A549 (cell line): ENCODE measurements around the gene UNC13D. TPM values are rescaled to one million over a fixed set of nuclear protein-coding genes. Genes with fewer than 3 reads are reported as not detected.

Source experiments
- ATAC-seq, 2 experiments: fragments of 200-7000 bp in 1 of 2; fragments of >200 bp in 1 of 2; cut with Nextera tagmentation in 1 of 2; cut with Tn5 transposase in 1 of 2; 3 replicates each; pipeline versions ENCODE4 v1.8.0 to v1.9.1; 2018 to 2020; ENCODE audit warnings: mild to moderate bottlenecking in 1 of 2, moderate library complexity in 1 of 2
- CTCF ChIA-PET: fragments of 300-600 bp; sonication (Branson Sonifier 250); formaldehyde crosslinking; extraction: SDS; loops from one replicate; lab custom pipeline; 2021; ENCODE audit warnings: antibody characterized with exemption, inconsistent platforms; lab: Yijun Ruan, JAX
- POLR2A ChIA-PET: fragments of 350-600 bp; formaldehyde crosslinking; extraction: SDS; loops from one replicate; lab custom pipeline; 2021; ENCODE audit warnings: antibody characterized with exemption, inconsistent platforms; lab: Yijun Ruan, JAX
- DNase-seq, 2 experiments: peaks; one replicate each; pipeline versions ENCODE4 v3.0.0 to v3.0.0-alpha.2; 2011 to 2016; ENCODE audit warnings: low read depth in 1 of 2, low spot score in 1 of 2
- FAIRE-seq: peaks from 2 replicates; lab custom pipeline; 2011; peaks lifted over from hg19 to GRCh38; lab: Jason Lieb, UNC
- H3K27ac ChIP-seq, 2 experiments: fragments of >200 bp; sonication (Bioruptor Twin); formaldehyde crosslinking; 3 replicates each; pipeline ENCODE4 v1.5.1; 2016 to 2017
- H3K4me1 ChIP-seq: fragments of >200 bp; sonication (Bioruptor Twin); formaldehyde crosslinking; 3 replicates; pipeline ENCODE4 v1.6.1; 2016
- H3K4me2 ChIP-seq: fragments of >200 bp; sonication (Bioruptor Twin); formaldehyde crosslinking; 3 replicates; pipeline ENCODE4 v1.6.1; 2016
- H3K4me3 ChIP-seq: fragments of >200 bp; sonication (Bioruptor Twin); formaldehyde crosslinking; 3 replicates; pipeline ENCODE4 v1.5.1; 2016
- H3K9me3 ChIP-seq: fragments of >200 bp; sonication (Bioruptor Twin); formaldehyde crosslinking; 3 replicates; pipeline ENCODE4 v1.6.1; 2016
- BHLHE40 ChIP-seq: IDR thresholded peaks from 2 replicates; pipeline ENCODE4 v1.6.1; 2012; ENCODE audit warnings: low read depth, low read length, inconsistent platforms
- CBX8 ChIP-seq: fragments of 200-600 bp; sonication (generic); IDR thresholded peaks from 2 replicates; pipeline ENCODE4 v1.6.1; 2016
- CHD2 ChIP-seq: fragments of 150-350 bp; IDR thresholded peaks from 2 replicates; pipeline ENCODE4 v1.6.1; 2014; ENCODE audit warnings: low read length; ENCODE audit not compliant: partially characterized antibody
- CHD4 ChIP-seq: fragments of 200-600 bp; sonication (generic); IDR thresholded peaks from 2 replicates; pipeline ENCODE4 v1.6.1; 2016; ENCODE audit warnings: antibody characterized with exemption, mild to moderate bottlenecking, borderline replicate concordance
- E2F6 ChIP-seq: IDR thresholded peaks from 2 replicates; pipeline ENCODE4 v1.6.1; 2012; ENCODE audit warnings: low read depth, borderline replicate concordance
- ESRRA ChIP-seq: fragments of 150-350 bp; IDR thresholded peaks from 2 replicates; pipeline ENCODE4 v1.6.1; 2014; ENCODE audit warnings: mild to moderate bottlenecking, low read length, borderline replicate concordance
- FOSB ChIP-seq: fragments of 250-450 bp; sonication (Bioruptor Pico); IDR thresholded peaks from 2 replicates; pipeline ENCODE4 v1.5.0; 2020; ENCODE audit warnings: mild to moderate bottlenecking, moderate library complexity
- FOSL2 ChIP-seq, 2 experiments: fragments of 450-650 bp in 1 of 2; fragments of >200 bp in 1 of 2; sonication (Bioruptor Twin) in 1 of 2; formaldehyde crosslinking; IDR thresholded peaks; 2 replicates each; pipeline versions ENCODE4 v1.5.0 to v1.6.1; 2016 to 2020; ENCODE audit warnings: mild to moderate bottlenecking in 1 of 2, moderate library complexity in 1 of 2
- GATA3 ChIP-seq: IDR thresholded peaks from 2 replicates; pipeline ENCODE4 v1.6.1; 2012; ENCODE audit warnings: borderline replicate concordance
- HDAC2 ChIP-seq: fragments of 200-600 bp; sonication (generic); IDR thresholded peaks from 2 replicates; pipeline ENCODE4 v1.6.1; 2016
- HMGXB4 ChIP-seq: fragments of 250-450 bp; sonication (Bioruptor Pico); IDR thresholded peaks from 2 replicates; pipeline ENCODE4 v1.5.0; 2021; ENCODE audit warnings: mild to moderate bottlenecking, moderate library complexity, borderline replicate concordance
- HOXB5 ChIP-seq: fragments of 250-450 bp; sonication (Bioruptor Pico); IDR thresholded peaks from 2 replicates; pipeline ENCODE4 v1.5.0; 2020; ENCODE audit warnings: mild to moderate bottlenecking, moderate library complexity
- KDM1A ChIP-seq: fragments of 200-600 bp; sonication (generic); IDR thresholded peaks from 2 replicates; pipeline ENCODE4 v1.6.1; 2016; ENCODE audit warnings: low read depth, mild to moderate bottlenecking
- KDM5A ChIP-seq: fragments of 200-600 bp; sonication (generic); IDR thresholded peaks from 2 replicates; pipeline ENCODE4 v1.6.1; 2016; ENCODE audit warnings: antibody characterized with exemption, mild to moderate bottlenecking
- MAZ ChIP-seq: fragments of 150-350 bp; IDR thresholded peaks from 2 replicates; pipeline ENCODE4 v1.6.1; 2014; ENCODE audit warnings: antibody characterized with exemption, low read depth, low read length, borderline replicate concordance
- NR3C1 ChIP-seq: fragments of >200 bp; sonication (Bioruptor Twin); formaldehyde crosslinking; IDR thresholded peaks from 3 replicates; pipeline ENCODE4 v1.6.1; 2017
- POLR2A ChIP-seq: IDR thresholded peaks from 2 replicates; pipeline ENCODE4 v1.6.1; 2012; ENCODE audit warnings: mild to moderate bottlenecking, low read length
- RAD21 ChIP-seq, 2 experiments: fragments of >200 bp in 1 of 2; sonication (Bioruptor Twin) in 1 of 2; formaldehyde crosslinking in 1 of 2; IDR thresholded peaks in 1 of 2; conservative IDR thresholded peaks in 1 of 2; 2 replicates in 1 of 2; 3 replicates in 1 of 2; pipeline ENCODE4 v1.6.1; 2012 to 2018; ENCODE audit warnings: inconsistent platforms in 1 of 2
- RARB ChIP-seq: fragments of 250-450 bp; sonication (Bioruptor Pico); IDR thresholded peaks from 2 replicates; pipeline ENCODE4 v1.8.0; 2021; ENCODE audit warnings: mild to moderate bottlenecking, moderate library complexity
- REST ChIP-seq: fragments of 200-600 bp; sonication (generic); IDR thresholded peaks from 2 replicates; pipeline ENCODE4 v1.6.1; 2016; ENCODE audit warnings: antibody characterized with exemption, mild to moderate bottlenecking, moderate library complexity
- TFCP2L1 ChIP-seq: fragments of 250-450 bp; sonication (Bioruptor Pico); IDR thresholded peaks from 2 replicates; pipeline ENCODE4 v1.5.0; 2021; ENCODE audit warnings: mild to moderate bottlenecking
- USF2 ChIP-seq: fragments of 450-650 bp; IDR thresholded peaks from 2 replicates; pipeline ENCODE4 v1.6.1; 2014; ENCODE audit warnings: antibody characterized with exemption
- ZC3H11A ChIP-seq: fragments of 450-650 bp; IDR thresholded peaks from 2 replicates; pipeline ENCODE4 v1.6.1; 2014; ENCODE audit warnings: antibody characterized with exemption, mild to moderate bottlenecking
- WGBS: methylation state at CpG from one replicate; pipeline ENCODE4 v1.1.6; 2017; ENCODE audit errors: missing lambda C conversion rate; 5-methylcytosine and 5-hydroxymethylcytosine counted together
- polyA plus RNA-seq, 4 experiments: library from polyadenylated mRNA; depleted of rRNA in 3 of 4; stranded (reverse); fragments of >200 nt; fragmentation: RNase III in 1 of 4; extraction: RNeasy Plus Mini Kit Qiagen cat#74134 plus additional on column Dnase treatment in 1 of 4; gene quantifications; 2 replicates in 3 of 4; 3 replicates in 1 of 4; pipeline ENCODE4 v1.2.3, GENCODE V29; 2011 to 2017
- TF ChIP-seq, protein P1 (sequence below): fragments of >200 bp; sonication (Bioruptor Twin); formaldehyde crosslinking; IDR thresholded peaks from 2 replicates; pipeline ENCODE4 v1.6.1; 2016
- TF ChIP-seq, protein P2 (sequence below): fragments of 150-350 bp; IDR thresholded peaks from 2 replicates; pipeline ENCODE4 v1.6.1; 2014; ENCODE audit warnings: low read depth, mild to moderate bottlenecking, low read length

The UNC13D gene
- polyA plus RNA-seq, 2 of the 4 experiments (the other 2 are of a cell fraction): 1.6 to 3.5 TPM

DNA sequence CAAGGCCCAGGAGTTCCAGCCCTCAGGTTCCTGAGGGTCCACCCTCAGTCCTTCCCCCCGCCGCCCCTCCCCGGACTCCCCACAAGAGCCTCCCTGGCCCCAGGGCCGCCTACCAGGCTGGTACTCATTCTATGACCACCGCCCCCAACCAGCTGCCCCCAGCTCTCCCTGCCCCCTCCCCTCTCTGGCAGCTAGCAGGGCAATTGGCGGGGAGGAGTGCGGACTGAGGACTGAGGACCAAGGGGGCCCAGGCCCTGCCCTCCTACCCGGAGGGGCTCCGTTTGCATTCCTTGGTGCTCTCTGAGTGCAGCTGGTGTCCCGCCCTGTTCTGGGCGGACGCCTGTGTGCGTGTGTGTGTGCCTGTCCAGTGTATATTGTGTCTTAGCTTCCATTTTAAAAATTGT, 19.1 kb downstream of the UNC13D start:
- FAIRE-seq (no peak), DNase-seq (no peak), ATAC-seq (no peak)
- TF ChIP-seq NR3C1 (no peak), TFCP2L1 (CRISPR knock-in tag) (no peak), KDM1A (no peak), POLR2A (no peak), ESRRA (no peak), RAD21 (conservative IDR thresholded peaks at IDR 0.05 in 1 of 2, IDR thresholded peaks at IDR 0.05 in 1 of 2) (no peak), HDAC2 (no peak), RARB (no peak), CHD2 (no peak), E2F6 (no peak), REST (no peak), GATA3 (no peak), CBX8 (no peak), CHD4 (no peak), FOSB (CRISPR knock-in tag) (no peak), BHLHE40 (no peak)
- TF ChIP-seq, protein P1, sequence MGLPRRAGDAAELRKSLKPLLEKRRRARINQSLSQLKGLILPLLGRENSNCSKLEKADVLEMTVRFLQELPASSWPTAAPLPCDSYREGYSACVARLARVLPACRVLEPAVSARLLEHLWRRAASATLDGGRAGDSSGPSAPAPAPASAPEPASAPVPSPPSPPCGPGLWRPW: no peak
- TF ChIP-seq, protein P2, sequence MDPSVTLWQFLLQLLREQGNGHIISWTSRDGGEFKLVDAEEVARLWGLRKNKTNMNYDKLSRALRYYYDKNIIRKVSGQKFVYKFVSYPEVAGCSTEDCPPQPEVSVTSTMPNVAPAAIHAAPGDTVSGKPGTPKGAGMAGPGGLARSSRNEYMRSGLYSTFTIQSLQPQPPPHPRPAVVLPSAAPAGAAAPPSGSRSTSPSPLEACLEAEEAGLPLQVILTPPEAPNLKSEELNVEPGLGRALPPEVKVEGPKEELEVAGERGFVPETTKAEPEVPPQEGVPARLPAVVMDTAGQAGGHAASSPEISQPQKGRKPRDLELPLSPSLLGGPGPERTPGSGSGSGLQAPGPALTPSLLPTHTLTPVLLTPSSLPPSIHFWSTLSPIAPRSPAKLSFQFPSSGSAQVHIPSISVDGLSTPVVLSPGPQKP: no peak
- H3K4me3 ChIP-seq: no peak overlapping the region
- WGBS: 94% methylated on average over 6 of the region's 13 CpGs
- H3K4me1 ChIP-seq: no peaks in the 10 kb centered on the region
- no peaks in the 10 kb centered on the region for H3K9me3 ChIP-seq
- no peak overlapping the region for H3K27ac ChIP-seq
- ChIA-PET CTCF (interaction anchor here (0.6 to 37.0 kb wide), 11 partner anchors 2 to 191 kb away, joined by 3 to 691 read pairs (median 4); partner anchors contain the start of genes UNC13D, UNK and WBP2), POLR2A (interaction anchor here (4.4 kb wide), 1 partner anchor 45 kb away, joined by 20 read pairs; a partner anchor contains a TSS)
- no peak overlapping the region for H3K4me2 ChIP-seq

- WGBS: 77% methylated on average over 2 of the region's 2 CpGs
- no peak for FAIRE-seq
- POLR2A ChIA-PET: interaction anchor here (4.4 kb wide), 1 partner anchor 44 kb away, joined by 20 read pairs; a partner anchor contains a TSS
Measured at GRCh38 chr17:75824666-75825065, 19.5 kb downstream of the UNC13D start.

DNA sequence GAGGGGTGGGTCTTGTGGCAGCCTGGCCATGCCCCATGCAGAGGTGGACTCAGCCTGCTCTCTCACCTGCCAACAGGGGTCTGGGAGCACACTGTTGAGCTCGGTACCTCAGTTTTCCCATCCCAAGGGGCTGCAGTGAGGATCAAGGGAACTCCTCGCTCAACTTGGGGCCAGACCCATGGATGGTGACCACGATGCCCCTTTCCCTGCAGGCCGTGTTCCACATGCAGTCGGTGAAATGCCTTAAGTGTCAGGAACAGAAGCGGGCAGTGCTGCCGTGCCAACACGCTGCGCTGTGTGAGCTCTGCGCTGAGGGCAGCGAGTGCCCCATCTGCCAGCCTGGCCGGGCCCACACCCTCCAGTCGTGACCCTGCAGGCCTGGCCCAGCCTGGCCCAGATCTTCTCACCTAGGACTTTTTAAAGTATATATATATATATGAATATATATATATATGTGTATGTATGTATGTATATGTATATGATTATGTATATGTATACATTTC, 20.1 kb downstream of the UNC13D start:
- H3K27ac ChIP-seq: no peak overlapping the region

More at GRCh38 chr17:75824666-75825065, 19.5 kb downstream of the UNC13D start:
- Histone ChIP-seq H3K4me1 (no peaks in the 10 kb centered on the region), H3K27ac (no peak overlapping the region), H3K4me3 (no peak overlapping the region), H3K9me3 (no peaks in the 10 kb centered on the region), H3K4me2 (no peak overlapping the region)
- no peak for DNase-seq
- TF ChIP-seq HOXB5 (CRISPR knock-in tag): no peak
- CTCF ChIA-PET: interaction anchor here (0.6 to 37.0 kb wide), 9 partner anchors 2 to 191 kb away, joined by 3 to 691 read pairs (median 10); partner anchors contain the start of genes UNC13D, UNK and WBP2
- ATAC-seq: no peak

More for the DNA sequence above, 20.1 kb downstream of the UNC13D start:
- no peak overlapping the region for H3K4me2 ChIP-seq
- ChIA-PET CTCF (interaction anchor here (0.7 to 37.0 kb wide), 10 partner anchors 3 to 190 kb away, joined by 3 to 691 read pairs (median 6); partner anchors contain the start of genes TRIM47, UNC13D and WBP2), POLR2A (interaction anchor here (4.4 kb wide), 1 partner anchor 44 kb away, joined by 20 read pairs; a partner anchor contains a TSS)
- no peak for FAIRE-seq
- H3K4me3 ChIP-seq: no peak overlapping the region
- no peak for DNase-seq
- H3K4me1 ChIP-seq: no peaks in the 10 kb centered on the region
- no peak for TF ChIP-seq TFCP2L1 (CRISPR knock-in tag)
- no peak for TF ChIP-seq FOSL2 (IDR thresholded peaks at IDR 0.05)
- TF ChIP-seq FOSL2 (CRISPR knock-in tag; IDR thresholded peaks at IDR 0.05): no peak
- no peak for TF ChIP-seq KDM1A
- no peak for TF ChIP-seq KDM5A
- TF ChIP-seq USF2: no peak
- no peak for TF ChIP-seq MAZ
- no peak for TF ChIP-seq ZC3H11A
- no peak for TF ChIP-seq HMGXB4 (CRISPR knock-in tag)
- H3K9me3 ChIP-seq: no peaks in the 10 kb centered on the region
- ATAC-seq: no peak
- WGBS: 91% methylated on average over 13 of the region's 13 CpGs
